Effector memory CD4-positive, alpha-beta T cell (primary cell): ENCODE results near the gene SCN4A.
"Not testable (repeated sequence)": the region's sequence is repeated elsewhere in the genome, so short reads cannot be mapped to it uniquely, and the experiment has no call there.

Source experiments
- DNase-seq, 3 donors: peaks; one replicate each; pipeline ENCODE4 v3.0.0-alpha.2; 2020
- H3K27ac ChIP-seq: 2 replicates; pipeline ENCODE4 v1.7.0; 2013; ENCODE audit warnings: mild to moderate bottlenecking, low read length, moderate library complexity; ENCODE audit not compliant: insufficient read depth, poor library complexity, severe bottlenecking
- H3K27me3 ChIP-seq: replicated peaks from 2 replicates; pipeline ENCODE4 v1.7.0; 2013; ENCODE audit warnings: mild to moderate bottlenecking, low read length; ENCODE audit not compliant: insufficient read depth, control insufficient read depth, poor library complexity, severe bottlenecking
- H3K36me3 ChIP-seq: 2 replicates; pipeline ENCODE4 v1.7.0; 2013; ENCODE audit warnings: mild to moderate bottlenecking, low read length, moderate library complexity; ENCODE audit not compliant: control insufficient read depth, insufficient read depth
- H3K4me1 ChIP-seq: 2 replicates; pipeline ENCODE4 v1.7.0; 2013; ENCODE audit warnings: low read length, mild to moderate bottlenecking; ENCODE audit not compliant: control insufficient read depth, insufficient read depth, poor library complexity, severe bottlenecking
- H3K4me3 ChIP-seq: 2 replicates; pipeline ENCODE4 v1.7.0; 2013; ENCODE audit warnings: low read length, low read depth, mild to moderate bottlenecking; ENCODE audit not compliant: insufficient read depth, poor library complexity, severe bottlenecking
- H3K9me3 ChIP-seq: 2 replicates; pipeline ENCODE4 v1.7.0; 2013; ENCODE audit warnings: mild to moderate bottlenecking, low read length, moderate library complexity; ENCODE audit not compliant: control insufficient read depth

The SCN4A gene

DNA sequence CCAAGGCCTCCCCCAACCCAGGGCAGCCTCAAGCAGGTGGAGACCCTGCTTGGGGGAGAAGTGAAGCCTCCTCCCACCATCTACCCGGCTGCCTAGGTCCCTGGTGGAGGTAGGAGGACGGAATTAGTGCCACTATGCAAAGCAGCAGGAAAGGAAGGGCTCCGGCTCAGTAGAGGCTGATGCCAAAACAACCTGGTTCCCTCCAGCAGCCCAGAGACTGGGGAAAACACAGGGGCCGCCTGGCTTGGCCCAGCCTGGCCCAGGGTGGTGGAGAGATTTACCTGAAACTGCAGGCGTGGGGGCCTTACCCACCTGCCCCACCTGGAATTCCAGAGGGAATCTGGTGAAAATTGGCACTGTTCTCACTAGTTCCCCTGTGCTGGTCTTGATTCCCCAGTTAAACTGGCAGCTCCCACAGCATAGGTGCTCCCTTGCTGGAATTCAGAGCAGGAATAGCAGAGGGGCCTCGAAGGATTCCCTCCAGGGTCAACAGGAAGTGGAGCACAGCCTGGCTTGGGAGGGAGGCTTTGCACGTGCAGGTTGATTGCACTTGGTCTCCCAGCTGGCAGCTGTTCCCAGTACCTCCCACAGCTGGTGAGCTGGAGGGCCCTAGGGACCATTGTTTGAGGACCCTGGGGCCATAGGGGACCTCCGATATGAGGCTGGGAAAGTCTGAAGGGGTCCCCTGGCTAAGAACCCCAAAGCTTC, 45.1 kb downstream of the SCN4A start:
- no peak overlapping the region for H3K27ac ChIP-seq
- H3K27me3 ChIP-seq, result no peaks in the 10 kb centered on the region
- no peaks in the 10 kb centered on the region for H3K9me3 ChIP-seq
- peaks cover 15% of the 10 kb centered on the region for H3K4me1 ChIP-seq
- DNase-seq, result no peak
- peaks cover 18% of the 10 kb centered on the region for H3K36me3 ChIP-seq
- H3K4me3 ChIP-seq, result no peak overlapping the region

DNA sequence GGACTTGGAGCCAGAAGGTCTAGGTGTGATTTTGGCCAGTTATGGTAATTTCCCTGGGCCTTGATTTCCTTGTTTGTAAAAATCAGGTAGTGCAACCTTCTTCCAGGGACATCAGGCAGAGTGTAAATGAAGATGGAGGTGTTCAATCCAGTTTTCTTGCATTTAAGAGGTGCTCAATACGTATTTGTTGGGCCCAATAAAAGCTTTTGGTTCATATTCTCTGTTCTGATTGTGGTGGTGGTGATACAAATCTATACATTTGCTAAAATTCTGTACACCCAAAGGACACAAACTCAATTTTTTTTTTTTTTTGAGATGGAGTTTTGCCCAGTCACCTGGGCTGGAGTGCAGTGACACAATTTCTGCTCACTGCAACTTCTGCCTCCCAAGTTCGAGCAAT, 46.6 kb downstream of the SCN4A start:
- H3K27me3 ChIP-seq, result no peaks in the 10 kb centered on the region
- peaks cover 18% of the 10 kb centered on the region for H3K36me3 ChIP-seq
- H3K4me1 ChIP-seq, result peaks cover 6% of the 10 kb centered on the region
- no peak overlapping the region for H3K4me3 ChIP-seq
- H3K27ac ChIP-seq, result no peak overlapping the region
- H3K9me3 ChIP-seq, result no peaks in the 10 kb centered on the region
- no peak for DNase-seq

DNA sequence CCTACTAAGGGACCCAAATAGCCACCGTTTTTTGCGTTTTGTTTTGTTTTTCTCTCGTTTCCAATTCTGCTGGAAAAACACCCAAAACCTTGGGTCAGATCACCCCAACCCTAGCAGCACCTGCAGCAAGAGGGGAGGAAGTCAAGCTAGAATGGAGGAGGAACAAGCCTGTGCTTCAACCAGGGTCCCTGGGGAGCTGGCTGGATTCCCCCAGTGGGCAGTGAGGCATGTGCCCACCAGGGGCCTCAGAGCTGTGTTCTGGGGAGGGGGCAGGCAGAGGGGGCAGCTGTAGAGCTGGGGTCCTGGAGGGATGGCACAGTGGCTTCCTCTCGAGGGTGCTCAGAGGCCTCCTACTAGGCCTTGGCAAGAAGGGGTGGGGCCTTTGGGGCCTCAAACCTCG, 47.1 kb downstream of the SCN4A start:
- Histone ChIP-seq H3K27ac (no peak overlapping the region), H3K36me3 (peaks cover 18% of the 10 kb centered on the region), H3K4me1 (peaks cover under 1% of the 10 kb centered on the region), H3K9me3 (no peaks in the 10 kb centered on the region), H3K27me3 (no peaks in the 10 kb centered on the region), H3K4me3 (no peak overlapping the region)
- DNase-seq, result no peak

DNA sequence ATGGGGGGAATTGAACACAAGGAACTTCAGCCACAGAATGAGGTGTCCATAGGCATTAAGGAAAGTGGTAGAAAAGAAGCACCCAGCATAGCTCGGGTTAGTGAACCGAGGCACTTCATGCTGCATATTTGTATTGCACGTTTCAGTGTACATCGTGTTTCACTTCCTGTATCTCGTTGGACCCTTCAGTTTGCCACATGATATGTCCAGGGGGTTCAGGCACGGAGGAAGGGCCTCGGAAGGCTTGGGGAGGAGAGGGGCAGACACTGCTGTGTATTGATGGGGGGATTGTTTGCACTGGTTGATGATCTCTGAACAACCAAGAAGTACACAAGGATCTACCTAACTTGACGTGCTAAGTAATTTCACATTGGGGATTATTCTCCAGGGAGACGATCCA, 50.3 kb downstream of the SCN4A start:
- DNase-seq, H3K27ac ChIP-seq: not testable (repeated sequence)

DNA sequence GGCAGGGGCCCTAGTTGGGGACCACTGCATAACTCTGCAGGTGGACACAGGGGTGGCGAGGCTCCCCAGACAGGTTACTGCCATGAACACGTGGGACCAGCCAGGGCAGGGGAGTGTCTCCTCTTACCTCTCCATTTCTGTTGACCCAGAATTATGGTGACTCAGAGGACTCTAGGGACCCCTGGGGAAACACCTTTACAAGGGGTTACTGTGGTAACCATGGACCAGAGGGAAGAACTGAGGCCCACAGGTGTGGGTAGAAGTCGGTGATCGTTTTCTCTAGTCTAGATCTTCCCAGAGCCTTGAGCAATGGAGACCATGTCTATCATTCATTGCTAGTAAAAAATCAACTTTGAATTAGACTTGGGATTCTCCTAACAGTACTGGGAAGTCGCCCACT, 51.9 kb downstream of the SCN4A start:
- H3K4me1 ChIP-seq, H3K36me3 ChIP-seq, H3K27me3 ChIP-seq, H3K27ac ChIP-seq, H3K4me3 ChIP-seq, DNase-seq, H3K9me3 ChIP-seq: not testable (repeated sequence)

More for the DNA sequence above, 50.3 kb downstream of the SCN4A start:
- H3K27me3 ChIP-seq, H3K4me1 ChIP-seq, H3K9me3 ChIP-seq, H3K36me3 ChIP-seq, H3K4me3 ChIP-seq: not testable (repeated sequence)

DNA sequence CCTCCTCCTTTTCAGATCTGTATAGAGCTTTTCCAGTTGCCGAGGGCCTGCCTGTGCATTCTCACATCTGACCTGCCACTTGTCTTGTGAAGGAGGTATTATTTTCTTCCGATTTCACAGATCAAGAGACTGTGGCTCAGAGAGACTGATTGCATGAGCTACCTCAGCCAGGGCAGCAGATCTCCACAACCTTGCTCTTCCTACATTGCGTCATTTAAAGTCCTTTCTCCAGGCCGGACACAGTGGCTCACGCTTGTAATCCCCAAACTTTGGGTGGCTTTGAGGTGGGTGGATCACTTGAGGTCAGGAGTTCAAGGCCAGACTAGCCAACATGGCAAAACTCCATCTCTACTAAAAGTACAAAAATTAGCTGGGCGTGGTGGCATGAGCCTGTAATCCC, 52.7 kb downstream of the SCN4A start:
- DNase-seq, H3K27me3 ChIP-seq, H3K4me1 ChIP-seq, H3K9me3 ChIP-seq, H3K36me3 ChIP-seq, H3K27ac ChIP-seq, H3K4me3 ChIP-seq: not testable (repeated sequence)

DNA sequence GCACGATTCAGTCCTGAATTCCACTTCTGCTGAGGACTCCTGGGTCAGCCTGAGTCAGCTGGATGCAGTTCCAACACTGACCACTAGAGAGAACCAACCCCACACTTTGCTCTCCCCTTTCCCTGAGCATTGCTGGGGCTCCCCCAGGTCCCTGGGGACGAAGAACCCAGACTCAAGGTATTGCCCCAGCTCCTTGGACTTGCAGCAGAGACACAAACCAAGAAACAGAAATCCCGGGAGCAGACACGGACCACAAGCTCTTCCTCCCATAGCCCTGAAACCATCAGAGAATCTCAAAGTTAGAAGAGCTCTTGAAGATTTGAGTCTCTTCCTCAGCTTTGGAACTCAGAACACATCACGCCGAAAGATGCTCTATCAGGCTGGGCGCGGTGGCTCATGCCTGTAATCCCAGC, 53.4 kb downstream of the SCN4A start:
- no peaks in the 10 kb centered on the region for H3K9me3 ChIP-seq
- H3K4me3 ChIP-seq, result no peak overlapping the region
- H3K27me3 ChIP-seq, result no peaks in the 10 kb centered on the region
- H3K27ac ChIP-seq, result no peak overlapping the region
- no peaks in the 10 kb centered on the region for H3K36me3 ChIP-seq
- H3K4me1 ChIP-seq, result peaks cover 8% of the 10 kb centered on the region
- DNase-seq, result peak; percentile 53 to 62 (median 54)

DNA sequence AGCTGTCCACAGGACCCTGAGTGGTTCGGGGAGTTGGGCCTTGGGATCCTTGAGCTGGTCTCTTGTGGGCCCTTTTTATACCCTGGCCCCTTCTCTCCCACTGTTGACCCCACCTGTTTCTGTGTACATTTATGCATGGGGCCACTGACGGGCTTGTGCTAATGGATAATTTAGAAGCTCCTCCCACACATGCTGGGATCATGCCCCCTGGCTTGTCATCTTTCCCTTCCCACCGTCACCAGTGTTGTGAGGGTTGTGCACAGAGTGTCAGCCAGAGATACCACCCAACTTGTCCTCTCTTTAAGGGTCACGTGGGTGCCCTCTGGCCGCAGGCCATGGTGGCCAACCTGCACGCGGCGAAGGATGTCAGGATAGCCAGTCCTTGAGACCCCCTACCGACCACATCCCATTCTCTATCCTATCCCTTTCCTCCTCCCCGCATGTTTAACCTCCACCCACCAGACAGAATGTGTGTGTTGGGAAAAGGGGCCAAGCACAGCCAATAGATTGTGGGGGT, 53.9 kb downstream of the SCN4A start, which contains the start of gene GH1:
GH1 (minus strand) TSS at position 51 of the 517 bp plus-strand sequence. CDS start 63 bp downstream, outside the sequence.
- H3K4me3 ChIP-seq, H3K36me3 ChIP-seq, H3K4me1 ChIP-seq, H3K27me3 ChIP-seq, DNase-seq, H3K27ac ChIP-seq, H3K9me3 ChIP-seq: not testable (repeated sequence)

DNA sequence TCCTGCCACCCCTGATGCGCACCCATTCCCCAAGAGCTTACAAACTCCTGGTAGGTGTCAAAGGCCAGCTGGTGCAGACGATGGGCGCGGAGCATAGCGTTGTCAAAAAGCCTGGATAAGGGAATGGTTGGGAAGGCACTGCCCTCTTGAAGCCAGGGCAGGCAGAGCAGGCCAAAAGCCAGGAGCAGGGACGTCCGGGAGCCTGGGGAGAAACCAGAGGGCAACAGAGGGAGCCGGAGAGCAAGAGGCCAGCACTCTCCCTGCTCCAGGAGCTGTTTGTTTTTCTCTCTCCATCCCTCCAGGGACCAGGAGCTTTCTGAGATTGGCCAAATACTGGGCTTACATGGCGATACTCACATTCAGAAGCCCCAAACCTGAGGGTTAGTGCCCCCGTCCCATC, 54.4 kb downstream of the SCN4A start:
- Histone ChIP-seq H3K27me3 (no peaks in the 10 kb centered on the region), H3K27ac (no peak overlapping the region), H3K9me3 (no peaks in the 10 kb centered on the region), H3K36me3 (no peaks in the 10 kb centered on the region), H3K4me3 (no peak overlapping the region), H3K4me1 (peaks cover 8% of the 10 kb centered on the region)
- no peak for DNase-seq

DNA sequence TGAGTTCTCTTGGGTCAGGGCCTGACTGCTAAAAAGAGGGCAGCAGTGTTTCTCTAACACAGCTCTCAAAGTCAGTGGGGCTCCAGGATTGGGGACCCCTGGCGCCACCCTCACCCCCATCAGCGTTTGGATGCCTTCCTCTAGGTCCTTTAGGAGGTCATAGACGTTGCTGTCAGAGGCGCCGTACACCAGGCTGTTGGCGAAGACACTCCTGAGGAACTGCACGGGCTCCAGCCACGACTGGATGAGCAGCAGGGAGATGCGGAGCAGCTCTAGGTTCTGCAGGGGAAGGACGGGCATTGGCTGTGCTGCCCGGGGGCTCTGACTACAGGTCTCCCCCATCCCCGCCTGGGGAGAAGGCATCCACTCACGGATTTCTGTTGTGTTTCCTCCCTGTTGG, 55.1 kb downstream of the SCN4A start:
- H3K27me3 ChIP-seq, result no peaks in the 10 kb centered on the region
- no peaks in the 10 kb centered on the region for H3K9me3 ChIP-seq
- no peak for DNase-seq
- no peak overlapping the region for H3K4me3 ChIP-seq
- no peak overlapping the region for H3K27ac ChIP-seq
- peaks cover 8% of the 10 kb centered on the region for H3K4me1 ChIP-seq
- H3K36me3 ChIP-seq, result no peaks in the 10 kb centered on the region
